GM21576 (cell line): Measurements from ENCODE around the gene GXYLT2.
"Not testable (repeated sequence)": the region's sequence is repeated elsewhere in the genome, so short reads cannot be mapped to it uniquely, and the experiment has no call there.

ENCODE experiments used
- ATAC-seq: cut with Tn5 transposase; IDR thresholded peaks from one replicate; pipeline ENCODE4 v1.9.1; 2021; ENCODE audit warnings: mild to moderate bottlenecking, moderate library complexity; ENCODE audit not compliant: unreplicated experiment

Gene GXYLT2

GRCh38 chr3:72892081-72892775 is 4.4 kb downstream of the GXYLT2 start:
- no peak for ATAC-seq

- no peak for ATAC-seq
Observed at GRCh38 chr3:72892870-72893269, 5.0 kb downstream of the GXYLT2 start.

DNA sequence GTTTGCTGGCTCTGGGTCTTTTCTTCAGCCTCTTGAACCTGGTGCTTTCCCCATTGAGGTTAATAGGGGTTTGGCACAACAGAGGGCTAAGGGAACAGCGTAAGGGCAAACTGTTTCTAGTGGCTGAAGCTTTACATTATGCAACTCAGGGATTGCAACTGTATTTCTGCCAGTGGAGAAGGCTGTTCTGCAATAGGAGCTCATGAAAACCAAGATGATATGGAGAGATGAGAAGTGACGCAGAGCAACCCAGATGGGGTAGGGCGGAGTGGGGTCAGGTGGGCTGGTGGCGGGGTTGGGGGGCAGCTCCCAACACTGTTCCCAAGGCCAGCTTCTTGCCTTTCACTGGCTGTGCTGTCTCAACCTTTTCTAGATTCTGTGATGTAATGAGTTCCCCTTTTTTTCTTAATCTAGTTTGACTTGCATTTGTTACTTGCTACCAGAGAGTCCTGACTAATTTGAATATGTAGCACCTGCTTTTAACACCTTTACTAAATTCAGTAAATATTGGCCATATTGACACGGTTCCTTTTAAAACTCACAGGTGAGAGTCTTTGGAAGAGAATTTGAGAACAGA is 7.2 kb downstream of the GXYLT2 start:
- ATAC-seq = no peak

- no peak for ATAC-seq
Observed at GRCh38 chr3:72896996-72897757, 9.3 kb downstream of the GXYLT2 start.

DNA sequence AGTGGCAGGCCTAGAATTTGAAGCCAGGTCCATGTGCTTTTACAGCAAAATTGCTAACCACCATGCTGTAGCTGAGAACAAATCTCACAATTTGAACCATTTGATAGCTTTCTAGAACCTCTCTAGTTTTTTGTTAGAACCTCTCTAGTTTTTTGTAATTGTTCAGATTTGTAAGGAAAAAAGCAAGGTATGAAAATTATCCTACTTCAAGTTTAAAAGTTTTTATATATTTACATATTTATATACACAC is 9.8 kb downstream of the GXYLT2 start:
- ATAC-seq = no peak

- no peak for ATAC-seq
Observed at GRCh38 chr3:72899349-72899765, 11.5 kb downstream of the GXYLT2 start.

DNA sequence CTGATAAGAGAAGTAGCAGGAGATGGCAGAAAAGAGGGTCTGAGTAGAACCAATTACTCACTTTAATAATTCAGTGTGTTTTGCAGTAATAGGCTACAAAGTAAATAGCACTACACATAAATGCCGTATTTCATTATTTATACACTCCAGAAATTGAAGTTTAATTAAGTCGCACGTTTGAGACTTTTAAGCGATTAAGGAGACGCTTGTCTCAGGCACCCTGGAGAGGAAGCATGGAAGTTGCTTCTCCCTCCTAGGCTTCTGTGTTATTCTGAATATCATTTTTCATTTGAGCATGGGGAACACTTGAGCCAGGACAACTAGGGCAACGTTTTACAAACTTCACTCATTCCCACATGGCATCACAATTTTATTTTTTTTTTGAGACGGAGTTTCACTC is 12.2 kb downstream of the GXYLT2 start:
- no peak for ATAC-seq

DNA sequence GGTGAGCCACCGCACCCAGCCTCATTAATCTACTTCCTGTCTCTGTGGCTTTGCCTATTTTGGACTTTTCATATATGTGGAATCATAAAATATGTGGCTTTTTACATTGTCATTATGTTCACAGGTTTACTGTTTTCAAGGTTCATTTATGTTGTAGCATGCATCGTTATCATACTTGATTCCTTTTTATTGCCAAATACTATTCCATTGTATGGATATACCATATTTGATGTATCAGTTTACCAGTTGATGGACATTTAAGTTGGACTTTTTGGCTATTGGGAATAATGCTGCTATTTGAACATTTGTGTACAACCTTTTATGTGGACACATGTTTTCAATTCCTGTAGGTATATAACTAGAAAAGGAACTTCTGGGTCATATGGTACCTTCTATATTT is 14.0 kb downstream of the GXYLT2 start:
- ATAC-seq = no peak

- no peak for ATAC-seq
Observed at GRCh38 chr3:72903004-72903403, 15.2 kb downstream of the GXYLT2 start.

DNA sequence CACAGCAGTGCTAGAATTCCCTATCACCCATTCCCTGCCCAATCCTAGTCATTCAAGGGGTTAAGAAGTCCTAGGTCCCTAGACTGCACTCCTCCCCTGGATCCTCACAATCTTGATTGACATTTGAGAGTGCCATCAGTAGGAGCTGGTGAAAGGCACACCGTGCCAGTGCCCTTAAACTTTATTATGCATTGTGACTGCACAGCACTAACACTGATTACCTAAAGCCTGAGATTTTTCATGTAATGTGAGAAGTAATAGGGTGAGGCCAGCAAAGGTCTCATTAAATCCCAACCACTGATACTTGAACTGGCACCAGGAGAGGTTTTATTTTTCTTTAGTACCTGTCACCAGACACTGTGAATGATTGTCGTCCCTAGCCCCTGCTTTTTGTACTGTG is 16.3 kb downstream of the GXYLT2 start:
- no peak for ATAC-seq

GRCh38 chr3:72906154-72906553 is 18.3 kb downstream of the GXYLT2 start:
- ATAC-seq = no peak

- no peak for ATAC-seq
Observed at GRCh38 chr3:72907131-72907711, 19.4 kb downstream of the GXYLT2 start.

DNA sequence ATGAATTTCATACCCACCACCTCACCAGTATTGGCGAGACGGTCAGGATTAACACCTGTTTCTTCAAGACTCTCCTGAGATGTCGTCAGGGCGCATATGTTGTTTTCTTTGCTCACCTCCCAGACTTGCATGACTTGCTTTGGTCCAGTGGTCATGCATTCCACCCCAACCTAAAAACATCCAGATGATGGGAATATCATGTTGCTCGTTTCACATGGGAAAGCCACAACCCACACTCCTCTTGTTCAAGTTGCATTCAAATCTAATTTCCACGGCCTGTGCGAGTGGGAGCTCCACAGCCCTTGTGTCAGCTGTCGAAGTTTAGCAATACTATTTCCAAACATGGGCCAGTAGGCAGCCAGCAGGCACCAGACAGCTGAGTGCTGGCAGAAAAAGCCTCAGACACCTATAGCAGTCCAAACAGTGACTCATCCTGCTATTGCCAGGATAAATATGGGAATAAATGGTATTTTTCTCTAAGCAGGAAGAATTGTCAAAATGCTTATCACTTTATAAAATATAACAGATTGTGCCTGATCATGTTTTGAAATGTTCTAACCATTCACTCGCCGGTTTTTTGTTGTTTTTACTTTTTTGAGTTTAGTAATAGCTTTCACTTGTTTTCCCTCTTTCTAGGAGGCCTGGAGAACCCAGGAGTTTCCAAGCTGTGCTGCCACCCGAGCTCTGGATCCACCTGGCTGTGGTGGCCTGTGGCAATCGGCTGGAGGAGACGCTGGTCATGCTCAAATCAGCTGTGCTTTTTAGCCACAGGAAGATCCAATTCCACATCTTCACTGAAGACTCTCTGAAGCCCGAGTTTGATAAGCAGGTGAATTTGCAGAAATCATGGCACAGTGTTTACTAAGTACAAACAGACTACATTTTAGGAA is 20.1 kb downstream of the GXYLT2 start:
- ATAC-seq = no peak

- no peak for ATAC-seq
Observed at GRCh38 chr3:72909591-72909990, 21.7 kb downstream of the GXYLT2 start.

GRCh38 chr3:72912532-72912931 is 24.7 kb downstream of the GXYLT2 start:
- ATAC-seq = no peak

DNA sequence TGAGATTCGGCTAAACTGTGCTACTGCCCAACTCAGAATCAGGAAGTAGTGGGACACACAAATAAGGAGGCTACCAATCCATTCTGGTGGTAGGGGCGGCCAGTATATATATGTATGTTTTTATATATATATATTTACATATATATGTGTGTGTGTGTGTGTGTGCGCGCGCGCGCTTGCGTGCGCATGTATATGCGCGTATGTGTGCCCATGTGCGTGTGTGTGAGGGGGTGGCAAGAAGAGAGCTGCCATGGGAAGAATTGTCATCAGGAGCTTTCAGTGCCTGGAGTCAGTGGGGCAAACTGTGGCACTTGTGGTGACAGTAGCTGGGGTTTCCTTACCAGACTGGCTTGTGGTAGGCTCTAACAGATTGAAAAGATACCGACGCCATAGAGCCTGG is 26.5 kb downstream of the GXYLT2 start:
- no peak for ATAC-seq

- ATAC-seq = no peak
Observed at GRCh38 chr3:72916250-72916649, 28.4 kb downstream of the GXYLT2 start.

DNA sequence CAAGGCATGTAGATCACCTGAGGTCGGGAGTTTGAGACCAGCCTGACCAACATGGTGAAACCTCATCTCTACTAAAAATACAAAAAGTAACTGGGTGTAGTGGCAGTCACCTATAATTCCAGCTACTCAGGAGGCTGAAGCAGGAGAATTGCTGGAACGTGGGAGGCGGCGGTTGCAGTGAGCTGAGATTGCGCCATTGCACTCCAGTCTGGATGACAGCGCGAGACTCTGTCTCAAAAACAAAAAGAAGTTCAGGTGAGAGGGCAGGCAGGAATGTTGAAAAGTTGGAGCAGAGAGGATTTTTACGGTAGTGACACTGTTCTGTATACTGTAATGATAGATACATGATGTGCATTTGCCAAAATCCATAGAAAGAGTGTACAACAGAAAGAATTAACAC is 31.7 kb downstream of the GXYLT2 start:
- ATAC-seq = no peak

DNA sequence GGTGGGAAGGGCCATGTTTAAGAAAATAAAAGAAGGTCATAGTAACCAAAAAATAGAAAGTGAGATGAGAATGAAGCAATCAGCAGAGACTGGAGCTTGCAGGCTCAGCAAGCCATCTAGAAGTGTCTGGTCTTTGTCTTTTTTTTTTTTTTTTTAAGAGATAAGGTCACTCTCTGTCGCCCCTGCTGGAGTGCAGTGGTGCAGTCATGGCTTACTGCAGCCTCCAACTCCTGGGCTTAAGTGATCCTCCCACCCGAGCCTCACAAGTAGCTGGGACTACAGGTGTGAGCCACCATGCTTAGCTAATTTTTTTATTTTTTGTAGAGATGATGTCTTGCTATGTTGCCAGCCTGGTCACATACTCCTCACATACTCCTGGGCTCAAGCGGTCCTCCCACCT is 36.2 kb downstream of the GXYLT2 start:
- ATAC-seq = no peak

GRCh38 chr3:72928781-72929735 is 41.2 kb downstream of the GXYLT2 start:
- not testable (repeated sequence) for ATAC-seq
